Stimulated activated CD8-positive, alpha-beta memory T cell treated with anti-CD3 and anti-CD28 coated beads, Interleukin-12 subunit alpha, Interleukin-12 subunit beta, amount 100 ng/mL, for 24 hours (primary cell): ENCODE results near the gene RLBP1.

Experiments
- DNase-seq: peaks from one replicate; pipeline ENCODE4 v3.0.0-alpha.2; 2020; ENCODE audit errors: extremely low read depth

RLBP1 gene

DNA sequence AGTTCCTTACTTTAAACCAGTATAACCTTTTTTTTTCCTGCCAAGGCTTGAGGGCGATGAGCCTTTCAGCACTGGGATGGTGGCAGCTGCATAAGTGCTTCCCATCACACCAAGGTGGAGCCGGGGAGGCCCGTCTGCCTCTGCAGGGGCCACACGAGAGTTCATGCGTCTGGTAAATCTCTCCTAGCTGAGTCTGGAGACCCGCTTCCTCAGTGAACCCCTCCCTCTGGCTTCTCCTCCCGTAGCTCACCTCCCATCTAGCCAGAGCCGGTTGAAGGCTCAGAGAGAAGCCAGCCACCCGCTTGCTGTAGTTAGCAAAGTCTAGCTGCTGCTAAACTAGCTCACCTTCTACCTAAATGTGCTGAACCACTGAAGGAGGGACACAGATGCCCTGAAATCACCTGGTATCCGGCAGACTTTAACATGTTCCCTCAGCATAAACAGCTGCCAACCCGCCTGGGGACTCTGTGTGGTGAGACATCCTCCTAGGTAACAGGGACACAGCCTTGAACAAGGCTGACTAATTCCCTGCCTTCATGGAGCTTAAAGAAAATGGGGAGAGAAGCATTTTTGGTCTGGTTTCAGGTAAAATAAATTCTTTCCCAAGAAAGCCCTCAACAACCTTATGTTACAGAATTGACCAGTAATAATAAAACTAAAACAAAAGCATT, 42.9 kb downstream of the RLBP1 start:
- DNase-seq = no peak

DNA sequence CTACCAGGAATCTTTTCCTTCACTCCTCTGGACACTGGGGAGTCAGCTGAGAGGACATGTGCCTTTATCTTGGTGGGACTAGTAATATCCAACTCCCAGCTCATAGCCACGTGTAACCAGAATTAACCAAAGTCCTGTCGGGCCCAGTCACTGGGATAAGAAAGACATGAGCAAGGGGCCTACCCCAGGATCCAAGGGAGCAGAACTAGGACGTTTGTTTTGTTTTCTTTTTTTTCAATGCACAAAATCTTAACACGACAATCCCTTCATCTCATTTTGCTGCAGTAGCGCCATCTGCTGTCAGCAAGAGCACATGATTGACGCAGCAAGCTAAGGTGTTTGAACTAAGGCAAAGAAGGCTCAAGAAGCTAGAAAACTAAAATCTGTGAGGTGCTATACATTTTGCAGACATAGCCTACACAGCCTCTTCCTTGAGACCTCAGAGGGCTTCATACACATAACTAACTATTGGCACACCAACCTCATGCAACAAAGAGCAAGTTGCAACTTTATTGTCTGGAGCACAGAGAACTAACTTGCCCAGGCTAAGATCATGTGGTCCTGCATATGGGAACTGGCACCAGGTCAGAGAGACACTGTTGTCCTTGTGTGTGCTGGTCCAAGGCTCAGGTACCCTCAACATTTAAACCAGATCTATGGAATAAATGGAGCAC, 43.6 kb downstream of the RLBP1 start:
- peak; percentile 16 for DNase-seq

DNA sequence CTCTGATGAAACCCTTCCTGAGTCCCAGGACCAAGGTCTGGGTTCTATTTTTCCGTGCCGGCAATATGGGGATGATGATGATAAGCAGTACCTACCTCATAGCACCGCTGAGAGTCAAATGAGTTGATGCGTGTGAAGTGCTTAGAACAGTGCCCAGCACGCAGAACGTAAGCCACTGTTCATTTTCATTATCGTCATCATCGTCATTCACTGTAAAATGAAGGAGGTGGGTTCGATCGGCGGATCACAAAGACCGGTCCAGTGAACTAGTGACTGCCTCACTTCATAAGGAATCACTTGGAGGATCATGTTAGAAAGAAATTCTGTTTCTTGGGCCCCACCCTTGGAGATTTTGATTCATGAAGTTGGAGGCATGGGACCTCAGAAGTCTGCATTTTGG, 44.3 kb downstream of the RLBP1 start:
- no peak for DNase-seq

DNA sequence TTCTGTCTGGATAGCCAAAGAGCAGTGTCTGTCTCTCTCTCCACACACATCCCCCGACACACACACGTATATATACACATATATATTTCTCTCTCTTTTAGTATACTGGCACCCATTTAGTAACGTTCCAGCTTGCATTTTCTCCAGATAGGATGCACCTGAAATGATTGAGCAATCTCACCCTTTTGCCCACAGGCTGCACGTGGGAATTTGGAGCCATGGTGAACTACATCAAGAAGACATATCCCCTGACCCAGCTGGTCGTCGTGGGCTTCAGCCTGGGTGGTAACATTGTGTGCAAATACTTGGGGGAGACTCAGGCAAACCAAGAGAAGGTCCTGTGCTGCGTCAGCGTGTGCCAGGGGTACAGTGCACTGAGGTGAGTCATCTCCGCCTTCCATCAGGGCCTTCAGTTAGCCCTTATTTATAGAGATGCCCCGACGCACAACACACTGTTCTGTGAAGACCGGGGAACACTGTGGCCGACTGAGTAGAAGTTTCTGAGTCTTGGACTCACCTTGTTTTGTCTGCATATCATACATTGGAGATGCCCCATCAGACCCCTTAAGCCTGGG, 45.7 kb downstream of the RLBP1 start:
- DNase-seq = no peak

DNA sequence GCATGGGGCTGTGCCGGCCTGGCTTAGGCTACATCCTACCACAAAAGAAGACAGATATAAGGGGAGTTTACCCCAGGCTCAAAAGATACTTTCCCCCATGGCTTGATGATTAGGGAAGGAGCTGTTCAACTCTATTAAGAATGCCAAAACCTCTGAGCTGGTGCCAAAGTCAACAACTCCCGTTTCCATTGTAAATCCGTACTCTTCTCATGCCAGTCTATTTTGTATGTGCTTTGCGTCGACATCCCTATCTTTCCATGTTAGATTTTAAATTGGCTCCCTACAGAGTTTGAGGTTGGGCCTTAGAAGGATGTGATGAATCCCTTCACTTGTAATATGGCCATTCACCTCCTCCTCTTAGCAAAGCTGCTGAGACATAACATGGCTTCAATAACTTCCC, 46.9 kb downstream of the RLBP1 start:
- no peak for DNase-seq

DNA sequence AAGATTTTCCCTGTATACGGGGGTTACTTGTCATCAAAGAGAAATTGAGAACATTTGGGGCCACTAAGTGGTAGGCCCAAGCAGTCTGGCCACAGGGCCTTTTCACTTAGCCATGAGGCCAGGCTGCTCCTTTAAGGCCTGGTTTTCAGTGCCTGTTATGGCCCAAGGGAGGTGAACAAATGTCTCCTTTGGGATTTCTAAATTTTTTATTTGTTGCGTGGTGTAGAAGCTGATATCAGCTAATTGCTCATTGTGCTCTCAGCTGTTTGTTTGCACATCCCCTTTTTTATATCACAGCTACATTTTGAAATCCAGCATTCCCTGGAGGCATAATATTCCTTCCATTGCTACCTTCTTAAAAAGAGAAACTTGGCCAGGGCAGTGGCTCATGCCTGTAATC, 48.5 kb downstream of the RLBP1 start:
- DNase-seq = no peak

DNA sequence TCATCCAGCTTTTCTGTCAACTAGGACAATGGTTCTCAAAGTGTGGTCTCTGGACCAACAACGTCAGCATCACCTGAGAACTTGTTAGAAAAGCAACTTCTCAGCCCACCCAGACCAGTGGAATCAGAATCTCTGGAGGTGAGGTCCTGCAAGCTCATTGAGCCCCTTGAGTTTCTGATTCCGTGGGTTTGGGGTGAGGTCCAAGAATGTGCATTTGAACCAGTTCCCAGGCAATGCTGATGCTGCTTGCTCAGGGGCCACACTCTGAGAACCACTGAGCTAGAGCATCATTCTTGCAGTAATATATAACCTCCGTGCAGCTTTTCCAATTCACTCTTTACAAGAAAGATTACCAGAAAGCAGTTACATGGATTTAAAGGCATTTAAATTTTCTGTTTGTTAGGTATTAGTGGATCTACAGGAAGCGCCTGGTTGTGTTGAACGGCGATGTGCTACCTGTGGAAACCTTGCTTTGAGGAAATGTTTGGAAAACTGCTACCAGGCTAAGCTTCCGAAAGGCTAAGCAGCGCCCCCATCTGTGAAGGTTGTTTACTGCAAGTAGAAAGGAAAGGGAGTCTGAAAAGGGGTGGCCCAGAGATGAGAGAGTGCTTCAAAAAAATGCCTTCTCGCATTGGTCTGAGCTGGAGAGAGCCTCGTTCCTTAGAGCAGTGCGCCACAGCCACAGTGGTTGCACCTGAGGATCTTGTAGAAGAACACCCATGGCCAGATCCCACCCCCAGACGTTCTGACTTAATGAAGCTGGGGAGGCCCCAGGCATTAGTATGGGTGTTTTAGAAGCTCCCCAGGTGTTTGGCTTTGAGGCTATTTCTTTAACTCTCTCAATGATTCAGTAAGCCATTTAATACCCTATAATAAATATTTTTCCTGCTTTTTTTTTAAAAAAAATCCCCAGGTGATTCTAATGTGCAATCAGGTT, 50.0 kb downstream of the RLBP1 start:
- no peak for DNase-seq

DNA sequence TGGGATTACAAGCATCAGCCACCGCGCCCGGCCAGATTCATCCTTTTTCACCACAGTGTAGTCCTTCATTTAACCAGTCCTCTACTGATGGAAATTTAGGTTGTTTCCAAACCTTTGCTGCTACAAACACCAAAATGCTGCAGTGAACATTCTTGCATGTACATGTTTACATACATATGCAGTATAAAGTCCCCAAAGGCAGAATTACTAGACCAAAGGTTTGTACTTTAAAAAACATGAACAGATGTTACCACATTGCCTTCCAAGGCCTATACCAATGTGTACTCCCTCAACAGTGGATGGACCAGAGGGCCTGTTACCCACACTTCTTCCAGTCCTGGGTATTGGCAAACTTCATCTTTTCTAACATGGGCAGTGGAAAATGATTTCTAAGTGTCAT, 51.0 kb downstream of the RLBP1 start:
- DNase-seq = no peak

DNA sequence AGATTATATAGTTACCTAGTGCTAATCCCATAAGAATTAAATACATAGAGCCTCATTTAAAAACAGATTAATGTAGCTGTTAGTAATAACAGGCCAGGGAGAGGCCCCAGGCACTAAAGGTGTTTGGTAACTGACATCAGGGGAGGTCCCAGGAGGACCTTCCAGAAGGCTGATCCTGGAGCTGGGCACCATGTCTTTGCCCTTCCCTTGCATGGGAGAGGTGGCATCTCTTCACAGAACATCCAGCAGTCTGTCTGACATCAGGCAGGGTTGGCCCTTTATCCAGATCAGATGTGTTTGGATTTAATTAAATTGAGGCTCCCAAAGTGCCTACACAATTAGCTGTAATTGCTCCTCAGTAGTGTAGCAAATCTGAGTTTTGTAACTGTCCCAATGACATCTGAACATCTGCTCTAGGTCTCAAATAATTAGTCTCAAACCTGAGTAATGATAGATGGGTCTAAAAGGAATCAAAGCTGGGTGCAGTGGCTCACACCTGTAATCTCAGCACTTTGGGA, 53.0 kb downstream of the RLBP1 start:
- no peak for DNase-seq

DNA sequence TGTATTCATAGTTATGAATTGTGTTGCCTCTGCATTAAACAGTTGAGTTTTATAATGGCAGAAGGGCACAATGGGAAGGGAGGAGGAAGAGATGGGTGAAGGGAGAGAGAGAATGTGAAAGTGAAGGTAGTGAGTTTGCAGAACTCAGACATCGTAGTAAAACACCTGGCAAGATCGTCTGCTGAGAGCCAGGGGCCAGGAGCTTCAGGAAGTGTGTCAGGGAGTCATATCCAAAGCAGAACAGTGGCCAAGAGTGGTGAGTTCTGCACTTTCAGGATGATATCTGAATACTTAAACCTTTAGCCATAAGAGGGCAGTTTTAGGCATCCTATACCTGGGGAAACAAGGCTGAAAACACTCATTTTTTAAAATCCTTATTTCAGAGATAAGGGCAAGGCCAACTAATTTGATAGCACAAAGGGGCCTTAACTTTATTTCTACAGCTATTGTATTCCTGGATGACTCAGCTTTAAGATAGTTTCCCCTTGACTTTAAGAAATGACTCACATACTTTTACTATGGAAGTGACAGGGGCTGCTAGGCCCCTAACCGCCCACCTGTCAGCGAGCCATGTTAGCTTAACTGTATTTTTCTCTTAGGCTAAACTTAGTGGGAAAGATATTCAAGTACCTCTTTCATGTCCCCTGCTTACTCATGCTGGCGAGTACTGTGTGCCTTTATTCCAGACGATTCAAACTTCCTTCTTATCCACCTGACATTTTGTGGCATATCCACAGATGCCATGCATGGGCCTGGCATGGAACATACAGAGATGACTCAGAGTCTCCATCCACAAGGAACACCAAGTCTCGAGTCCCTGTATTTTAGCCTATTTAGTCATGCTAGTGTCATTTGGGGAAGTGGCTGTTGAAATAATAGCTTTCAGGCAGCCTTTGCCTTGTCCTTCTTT, 53.9 kb downstream of the RLBP1 start:
- DNase-seq = peak; percentile 32

DNA sequence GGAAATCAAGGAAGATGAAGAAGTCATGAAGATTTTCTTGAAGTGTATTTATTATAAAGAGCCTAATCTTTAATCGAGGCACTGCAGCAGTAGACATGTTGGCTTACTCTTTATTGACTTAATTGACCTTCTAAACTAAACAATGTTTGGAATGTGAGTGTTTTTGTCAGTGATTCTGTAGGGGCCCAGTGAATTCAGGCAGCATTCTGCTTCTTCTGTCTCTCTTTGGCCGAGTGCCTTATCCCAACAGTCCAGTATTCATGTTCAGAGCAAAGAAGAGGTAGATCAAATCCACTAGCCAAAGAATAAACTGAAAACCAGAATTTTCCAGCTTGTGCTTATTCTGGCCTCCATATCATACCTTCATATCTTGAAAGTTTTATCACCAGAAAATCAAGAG, 55.7 kb downstream of the RLBP1 start:
- no peak for DNase-seq

DNA sequence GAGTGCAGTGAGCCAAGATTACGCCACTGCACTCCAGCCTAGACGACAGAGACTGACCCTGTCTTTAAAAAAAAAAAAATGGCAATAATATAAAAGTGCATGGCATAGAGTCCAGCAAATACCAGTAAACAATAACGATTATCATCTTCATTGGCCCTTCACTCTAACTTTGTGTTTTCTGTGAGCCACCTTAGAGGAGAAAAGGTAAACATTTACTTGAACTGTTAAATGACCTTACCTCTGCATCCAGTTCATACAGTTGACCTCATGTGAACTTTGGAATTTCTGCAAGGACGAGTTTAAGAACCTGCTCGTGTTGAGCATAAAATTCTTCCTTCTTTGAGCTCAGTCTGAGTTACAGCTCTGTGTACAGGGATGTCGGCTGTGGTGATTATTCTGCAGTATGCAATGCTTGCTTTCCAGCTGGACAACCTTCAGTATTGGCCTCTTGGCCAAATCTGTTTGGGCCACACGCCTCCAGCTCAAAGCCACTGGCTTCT, 56.6 kb downstream of the RLBP1 start:
- DNase-seq = no peak

DNA sequence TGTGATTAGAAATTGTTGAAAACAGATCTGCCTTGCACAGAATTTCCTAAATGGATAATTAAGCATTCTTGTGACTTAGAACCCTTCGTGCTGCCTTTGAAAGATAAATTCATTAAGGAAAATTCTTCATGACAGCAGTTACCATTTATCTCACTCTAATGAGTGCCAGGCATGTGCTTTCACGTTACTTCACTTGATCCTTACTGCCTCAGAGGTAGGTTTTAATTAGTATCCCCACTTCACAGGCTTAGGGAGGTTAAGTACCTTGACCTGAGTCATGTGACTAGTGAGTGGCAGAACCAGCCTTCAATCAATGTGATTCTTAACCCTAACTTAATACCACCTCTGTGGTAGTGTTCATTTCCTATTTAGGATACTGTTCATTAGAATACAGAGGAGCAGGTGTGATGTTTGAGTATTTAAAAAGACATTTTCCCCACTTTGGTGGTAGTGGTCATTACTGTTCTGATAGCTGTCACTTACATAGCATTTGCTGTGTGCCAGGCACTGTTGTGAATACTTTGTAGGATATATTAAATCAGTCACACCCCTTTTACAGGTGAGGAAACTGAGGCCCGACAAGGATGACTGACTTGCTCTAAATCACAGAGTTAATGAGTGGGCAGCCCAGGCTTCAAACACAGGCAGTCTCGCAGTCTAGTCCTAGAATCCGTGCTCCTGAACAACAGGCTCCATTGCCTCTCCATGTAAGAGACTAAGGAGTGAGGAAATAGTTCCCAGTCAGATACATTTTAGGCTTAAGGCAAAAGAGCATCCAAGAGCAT, 57.9 kb downstream of the RLBP1 start:
- no peak for DNase-seq

DNA sequence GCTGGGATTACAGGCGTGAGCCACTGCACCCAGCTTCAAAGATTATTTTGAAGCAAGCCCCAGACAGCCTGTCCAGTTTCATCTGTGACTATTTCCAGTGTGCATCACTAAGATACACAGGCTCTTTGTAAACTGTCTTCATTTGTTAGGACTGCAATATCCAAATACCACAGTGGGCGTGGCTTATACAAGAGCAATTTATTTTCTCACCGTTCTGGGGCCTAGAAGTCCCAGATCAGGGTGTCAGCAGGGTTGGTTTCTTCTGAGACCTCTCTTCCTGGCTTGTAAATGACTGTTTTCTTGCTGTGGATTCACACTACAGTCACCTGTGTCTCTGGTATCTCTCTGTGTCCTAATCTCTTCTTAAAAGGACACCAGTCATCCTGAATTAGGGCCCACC, 59.7 kb downstream of the RLBP1 start:
- DNase-seq = no peak
